ENCODE data around the gene IQSEC1.
"Not testable (repeated sequence)": the region's sequence is repeated elsewhere in the genome, so short reads cannot be mapped to it uniquely, and the experiment has no call there.

Gene IQSEC1

GRCh38 chr3:12884186-12884680 lies 189.0 kb downstream of the IQSEC1 start:
- no peak for DNase-seq
- Mint-ChIP-seq H3K4me1 (peaks cover 22% of the 10 kb centered on the region), H3K9me3 (no peaks in the 10 kb centered on the region), H3K27ac (no peak overlapping the region), H3K36me3 (ENCODE audit: low read depth) (no peaks in the 10 kb centered on the region), H3K27me3 (ENCODE audit: low read depth, poor library complexity) (peaks cover 10% of the 10 kb centered on the region), H3K4me3 (no peak overlapping the region)
- no peak for TF ChIP-seq CTCF (IDR thresholded peaks at IDR 0.05)

DNA sequence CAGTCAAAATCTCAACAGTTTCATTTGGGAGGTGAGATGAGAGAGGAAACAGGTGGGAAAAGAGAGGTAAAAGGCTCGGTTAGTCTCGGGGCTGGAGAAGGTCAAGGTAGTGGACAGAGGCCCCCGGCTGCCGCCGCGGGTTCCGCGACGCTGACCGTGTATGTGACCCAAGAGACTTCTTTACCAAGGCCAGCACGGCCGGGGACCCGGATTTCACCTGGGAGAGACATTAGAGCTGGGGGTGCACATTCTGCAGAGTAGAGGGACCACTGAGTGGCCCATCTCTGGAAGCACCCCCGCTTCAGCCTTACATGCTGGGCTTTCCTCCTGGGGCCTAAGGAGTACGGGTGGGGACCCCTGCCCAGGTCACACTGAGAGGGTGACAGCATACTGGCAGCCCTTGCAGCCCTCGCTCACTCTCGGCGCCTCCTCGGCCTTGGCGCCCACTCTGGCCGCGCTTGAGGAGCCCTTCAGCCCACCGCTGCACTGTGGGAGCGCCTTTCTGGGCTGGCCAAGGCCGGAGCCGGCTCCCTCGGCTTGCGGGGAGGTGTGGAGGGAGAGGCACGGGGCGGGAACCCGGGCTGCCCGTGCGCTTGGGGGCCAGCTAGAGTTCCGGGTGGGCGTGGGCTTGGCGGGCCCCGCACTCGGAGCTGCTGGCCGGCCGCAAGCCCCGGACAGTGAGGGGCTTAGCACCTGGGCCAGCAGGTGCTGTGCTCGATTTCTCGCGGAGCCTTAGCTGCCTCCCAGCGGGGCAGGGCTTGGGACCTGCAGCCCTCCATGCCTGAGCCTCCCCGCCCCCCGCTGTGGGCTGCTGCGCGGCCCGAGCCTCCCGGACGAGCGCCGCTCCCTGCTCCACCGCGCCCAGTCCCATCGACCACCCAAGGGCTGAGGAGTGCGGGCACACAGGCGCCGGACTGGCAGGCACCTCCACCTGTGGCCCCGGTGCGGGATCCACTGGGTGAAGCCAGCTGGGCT lies 190.6 kb downstream of the IQSEC1 start:
- DNase-seq: no peak
- H3K27ac Mint-ChIP-seq: no peak overlapping the region
- H3K4me3 Mint-ChIP-seq: no peak overlapping the region

GRCh38 chr3:12881858-12882257 lies 191.4 kb downstream of the IQSEC1 start:
- not testable (repeated sequence) for DNase-seq; H3K27ac Mint-ChIP-seq; H3K4me3 Mint-ChIP-seq; H3K27me3 Mint-ChIP-seq (ENCODE audit: low read depth, poor library complexity); H3K36me3 Mint-ChIP-seq (ENCODE audit: low read depth); H3K9me3 Mint-ChIP-seq
- peaks cover 29% of the 10 kb centered on the region for H3K4me1 Mint-ChIP-seq

More for the DNA sequence above, 190.6 kb downstream of the IQSEC1 start:
- Mint-ChIP-seq H3K36me3 (ENCODE audit: low read depth) (no peaks in the 10 kb centered on the region), H3K27me3 (ENCODE audit: low read depth, poor library complexity) (peaks cover 3% of the 10 kb centered on the region), H3K4me1 (peaks cover 30% of the 10 kb centered on the region), H3K9me3 (no peaks in the 10 kb centered on the region)
- TF ChIP-seq CTCF (IDR thresholded peaks at IDR 0.05): no peak

DNA sequence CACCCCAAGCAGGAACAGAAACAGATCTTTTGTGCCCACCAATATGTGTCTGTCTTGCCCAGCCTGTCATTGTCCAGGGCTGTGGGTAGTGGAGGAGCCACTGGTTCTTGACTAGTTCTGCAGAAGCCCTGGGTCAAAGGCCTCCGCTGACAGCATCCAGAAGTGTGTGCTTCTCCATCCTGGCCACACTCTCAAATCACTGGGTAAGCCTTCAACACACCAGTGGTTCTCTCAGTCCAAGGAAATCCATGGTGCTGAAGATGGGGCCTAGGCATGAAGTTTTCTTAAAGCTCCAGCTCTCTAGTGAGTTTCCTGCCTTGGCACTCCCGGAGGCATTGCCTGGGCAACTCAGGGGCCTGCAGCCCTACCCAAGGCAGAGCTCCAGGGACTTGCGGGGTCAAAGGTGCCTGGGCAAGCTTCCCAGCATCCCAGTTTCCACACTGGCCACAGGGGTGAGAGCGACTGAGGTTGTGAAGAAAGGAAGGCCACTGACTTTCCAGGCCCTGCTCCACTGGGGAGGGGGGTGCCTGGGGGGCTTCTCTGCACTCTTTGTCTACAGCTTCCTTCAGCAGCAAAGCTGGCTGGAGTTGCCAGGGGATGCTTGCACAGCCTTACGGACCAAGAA lies 193.9 kb downstream of the IQSEC1 start:
- H3K27me3 Mint-ChIP-seq (ENCODE audit: low read depth, poor library complexity): peaks cover 10% of the 10 kb centered on the region
- no peak for TF ChIP-seq CTCF (IDR thresholded peaks at IDR 0.05)
- no peak overlapping the region for H3K27ac Mint-ChIP-seq
- DNase-seq: no peak
- H3K4me3 Mint-ChIP-seq: no peak overlapping the region
- H3K9me3 Mint-ChIP-seq: no peaks in the 10 kb centered on the region
- peaks cover 32% of the 10 kb centered on the region for H3K4me1 Mint-ChIP-seq
- no peaks in the 10 kb centered on the region for H3K36me3 Mint-ChIP-seq (ENCODE audit: low read depth)

DNA sequence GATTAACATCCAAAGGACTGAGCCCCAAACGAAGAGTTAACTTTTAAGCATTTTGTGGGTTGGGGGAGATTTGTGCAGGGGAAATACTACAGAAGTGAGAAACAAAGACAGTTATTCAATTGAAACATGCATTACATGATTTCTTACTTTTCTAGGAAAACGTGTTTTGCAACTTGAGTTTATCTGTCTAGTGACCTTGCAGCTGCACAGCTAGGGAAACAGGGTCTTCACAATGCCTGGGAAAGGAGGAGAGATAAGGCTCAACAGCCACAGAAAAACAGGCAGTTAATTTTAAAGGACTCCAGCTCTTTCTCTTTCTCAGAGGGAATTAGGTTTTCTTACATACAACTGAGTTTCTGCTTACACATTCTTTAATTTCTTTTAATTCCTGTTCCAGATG lies 194.5 kb downstream of the IQSEC1 start:
- DNase-seq; H3K36me3 Mint-ChIP-seq (ENCODE audit: low read depth); H3K27ac Mint-ChIP-seq; H3K9me3 Mint-ChIP-seq; H3K4me3 Mint-ChIP-seq: not testable (repeated sequence)
- peaks cover 36% of the 10 kb centered on the region for H3K4me1 Mint-ChIP-seq
- H3K27me3 Mint-ChIP-seq (ENCODE audit: low read depth, poor library complexity): peaks cover 12% of the 10 kb centered on the region

- Mint-ChIP-seq H3K27ac (no peak overlapping the region), H3K27me3 (ENCODE audit: low read depth, poor library complexity) (peaks cover 15% of the 10 kb centered on the region), H3K36me3 (ENCODE audit: low read depth) (no peaks in the 10 kb centered on the region), H3K9me3 (no peaks in the 10 kb centered on the region), H3K4me3 (no peak overlapping the region), H3K4me1 (peaks cover 42% of the 10 kb centered on the region)
- TF ChIP-seq CTCF (IDR thresholded peaks at IDR 0.05): no peak
- no peak for DNase-seq
These were observed 195.1 kb downstream of the IQSEC1 start for GRCh38 chr3:12878141-12878574.

Data from nephron progenitor cell (in vitro differentiated cells).